Karpas-422 (cell line): ENCODE measurements around the gene RHOG. TPM values are rescaled to one million over a fixed set of nuclear protein-coding genes. Genes with fewer than 3 reads are reported as not detected.

Source experiments
- DNase-seq: peaks from one replicate; pipeline ENCODE4 v3.0.0-alpha.2; 2015
- H2AFZ ChIP-seq: fragments of 200-600 bp; sonication (generic); 2 replicates; pipeline ENCODE4 v1.6.1; 2014; ENCODE audit warnings: antibody characterized with exemption, low read length, mixed read lengths
- H3K27ac ChIP-seq: fragments of 200-600 bp; sonication (generic); 2 replicates; pipeline ENCODE4 v1.5.1; 2014; ENCODE audit warnings: mild to moderate bottlenecking, low read length, moderate library complexity
- H3K27me3 ChIP-seq: fragments of 200-600 bp; sonication (generic); 2 replicates; pipeline ENCODE4 v1.6.1; 2014; ENCODE audit warnings: low read length, mixed read lengths
- H3K36me3 ChIP-seq: fragments of 200-600 bp; sonication (generic); 2 replicates; pipeline ENCODE4 v1.6.1; 2014; ENCODE audit warnings: low read length, mixed read lengths; ENCODE audit not compliant: insufficient read depth
- H3K4me1 ChIP-seq: fragments of 200-600 bp; sonication (generic); 2 replicates; pipeline ENCODE4 v1.6.1; 2014; ENCODE audit warnings: mild to moderate bottlenecking, low read length, mixed read lengths
- H3K4me2 ChIP-seq: fragments of 200-600 bp; sonication (generic); 2 replicates; pipeline ENCODE4 v1.6.1; 2014; ENCODE audit warnings: low read length, low read depth, mild to moderate bottlenecking; ENCODE audit not compliant: poor library complexity, severe bottlenecking
- H3K4me3 ChIP-seq: fragments of 200-600 bp; sonication (generic); 2 replicates; pipeline ENCODE4 v1.5.1; 2014; ENCODE audit warnings: mild to moderate bottlenecking, antibody characterized with exemption, low read length, mixed read lengths
- H3K79me2 ChIP-seq: fragments of 200-600 bp; sonication (generic); 2 replicates; pipeline ENCODE4 v1.6.1; 2014; ENCODE audit warnings: mild to moderate bottlenecking, low read length, mixed read lengths
- H3K9ac ChIP-seq: fragments of 200-600 bp; sonication (generic); 2 replicates; pipeline ENCODE4 v1.6.0; 2014; ENCODE audit warnings: low read length
- H3K9me2 ChIP-seq: fragments of 200-600 bp; sonication (generic), shearing (Covaris generic); replicated peaks from 2 replicates; pipeline ENCODE4 v1.6.0; 2014; ENCODE audit warnings: mild to moderate bottlenecking, low read length, moderate library complexity; ENCODE audit not compliant: insufficient read depth
- H3K9me3 ChIP-seq: fragments of 300-700, 200-600 bp; sonication (generic); 2 replicates; pipeline ENCODE4 v1.6.1; 2014; ENCODE audit warnings: low read length, mixed read lengths
- H4K20me1 ChIP-seq: fragments of 200-600 bp; sonication (generic); 2 replicates; pipeline ENCODE4 v1.6.1; 2014; ENCODE audit warnings: mild to moderate bottlenecking, antibody characterized with exemption, low read length, low read depth; ENCODE audit not compliant: insufficient read depth
- total RNA-seq: library from RNA; depleted of rRNA; stranded (reverse); fragments of >200 nt; shearing (Covaris generic); gene quantifications from 2 replicates; pipeline ENCODE4 v1.2.3, GENCODE V29; 2014; ENCODE audit warnings: low replicate concordance

The RHOG gene
- total RNA-seq, 1 experiment from 2014 or later = 68.5 TPM

GRCh38 chr11:3855808-3856491 is 15.2 kb upstream of the RHOG start:
- Histone ChIP-seq H3K27ac (no peak overlapping the region), H3K4me1 (peaks cover 50% of the 10 kb centered on the region), H2AFZ (peak overlapping the region; percentile 56; the same call in 1 of the 2 replicates), H3K27me3 (no peaks in the 10 kb centered on the region), H3K9ac (peak overlapping the region; percentile 61), H3K79me2 (no peaks in the 10 kb centered on the region), H3K36me3 (no peaks in the 10 kb centered on the region), H3K4me2 (peak overlapping the region; percentile 89), H3K4me3 (peak overlapping the region; percentile 56), H3K9me3 (no peaks in the 10 kb centered on the region), H3K9me2 (no peaks in the 10 kb centered on the region), H4K20me1 (no peaks in the 10 kb centered on the region)
- no peak for DNase-seq

DNA sequence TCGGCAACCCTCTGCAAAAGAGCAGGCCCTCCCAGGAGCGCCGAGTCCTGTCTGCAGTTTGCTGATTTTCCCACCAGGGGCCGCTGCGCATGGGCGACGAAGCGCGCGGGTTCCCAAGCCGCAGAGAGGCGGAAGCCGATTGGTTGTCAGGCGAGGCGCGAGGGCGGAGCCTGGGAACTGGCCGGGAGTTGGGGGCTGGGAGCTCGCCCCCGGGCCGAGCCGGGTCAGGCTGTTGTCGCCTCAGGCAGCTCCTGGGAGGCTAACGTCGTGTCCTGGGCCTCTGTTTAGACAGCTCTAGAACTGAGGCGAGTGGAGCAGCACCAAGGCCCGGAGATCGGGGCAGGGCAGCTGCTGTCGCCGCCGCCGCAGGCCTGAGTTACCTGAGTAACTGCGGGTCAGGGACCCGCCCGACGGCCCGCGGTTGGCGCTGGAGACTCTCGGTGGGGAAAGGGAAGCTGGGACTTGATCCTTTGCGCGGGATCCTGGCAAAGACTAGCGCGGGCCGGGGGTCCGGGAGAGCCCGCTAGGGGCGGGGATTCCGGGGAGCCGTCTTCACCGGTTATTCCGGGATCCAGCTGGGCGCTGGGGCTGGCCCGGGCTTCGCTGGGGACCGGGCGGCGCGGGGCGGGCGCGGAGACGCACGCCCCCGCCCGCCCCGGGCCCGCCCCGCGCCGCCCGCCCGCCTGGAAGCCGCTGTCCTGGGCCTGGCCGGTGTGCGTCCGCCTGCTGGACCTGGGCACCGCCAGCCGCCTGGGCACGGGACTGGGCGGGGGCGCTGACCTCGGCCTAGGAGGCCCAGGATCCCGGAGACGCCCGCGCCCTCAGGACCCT is 14.4 kb upstream of the RHOG start, which contains the start of gene STIM1:
Gene STIM1, plus strand, starts transcription at position 688 of the 831 bp plus-strand sequence. CDS start 607 bp downstream, outside the sequence.
- Histone ChIP-seq H3K4me2 (peak within 1 kb of the TSS; percentile 89), H3K9me2 (no peaks in the 10 kb centered on the region), H2AFZ (peak within 1 kb of the TSS; percentile 84; the same call in 1 of the 2 replicates), H3K9ac (peak within 1 kb of the TSS; percentile 68), H3K27me3 (no peaks in the 10 kb centered on the region), H3K79me2 (no peaks in the 10 kb centered on the region), H3K9me3 (no peaks in the 10 kb centered on the region), H4K20me1 (no peaks in the 10 kb centered on the region), H3K4me3 (peak within 1 kb of the TSS; percentile 78), H3K36me3 (no peaks in the 10 kb centered on the region), H3K27ac (peak within 1 kb of the TSS; percentile 77), H3K4me1 (peaks cover 44% of the 10 kb centered on the region)
- peak; percentile 98 for DNase-seq

- Histone ChIP-seq H3K4me3 (peak overlapping the region; percentile 78; the same call in 1 of the 2 replicates), H4K20me1 (no peaks in the 10 kb centered on the region), H3K27ac (peak overlapping the region; percentile 77), H3K4me2 (peak overlapping the region; percentile 89), H3K36me3 (no peaks in the 10 kb centered on the region), H3K27me3 (no peaks in the 10 kb centered on the region), H3K9ac (peak overlapping the region; percentile 68), H2AFZ (peak overlapping the region; percentile 84; the same call in 1 of the 2 replicates), H3K9me3 (no peaks in the 10 kb centered on the region), H3K79me2 (no peaks in the 10 kb centered on the region), H3K9me2 (no peaks in the 10 kb centered on the region), H3K4me1 (peaks cover 38% of the 10 kb centered on the region)
- no peak for DNase-seq
Measured at GRCh38 chr11:3854660-3854976, 13.9 kb upstream of the RHOG start.

GRCh38 chr11:3853899-3854659 is 13.3 kb upstream of the RHOG start:
- H3K36me3 ChIP-seq = no peaks in the 10 kb centered on the region
- peak; percentile 85 for DNase-seq
- H3K27me3 ChIP-seq = no peaks in the 10 kb centered on the region
- peak overlapping the region; percentile 89 for H3K4me2 ChIP-seq
- H3K9me3 ChIP-seq = no peaks in the 10 kb centered on the region
- no peaks in the 10 kb centered on the region for H3K79me2 ChIP-seq
- no peaks in the 10 kb centered on the region for H3K9me2 ChIP-seq
- peak overlapping the region; percentile 77 for H3K27ac ChIP-seq
- peak overlapping the region; percentile 68 for H3K9ac ChIP-seq
- peak overlapping the region; percentile 78; the same call in 1 of the 2 replicates for H3K4me3 ChIP-seq
- no peaks in the 10 kb centered on the region for H4K20me1 ChIP-seq
- peak overlapping the region; percentile 84; the same call in 1 of the 2 replicates for H2AFZ ChIP-seq
- peaks cover 33% of the 10 kb centered on the region for H3K4me1 ChIP-seq

- DNase-seq = no peak
- H3K4me3 ChIP-seq = no peak overlapping the region
Measured at GRCh38 chr11:3853545-3853842, 12.7 kb upstream of the RHOG start.

DNA sequence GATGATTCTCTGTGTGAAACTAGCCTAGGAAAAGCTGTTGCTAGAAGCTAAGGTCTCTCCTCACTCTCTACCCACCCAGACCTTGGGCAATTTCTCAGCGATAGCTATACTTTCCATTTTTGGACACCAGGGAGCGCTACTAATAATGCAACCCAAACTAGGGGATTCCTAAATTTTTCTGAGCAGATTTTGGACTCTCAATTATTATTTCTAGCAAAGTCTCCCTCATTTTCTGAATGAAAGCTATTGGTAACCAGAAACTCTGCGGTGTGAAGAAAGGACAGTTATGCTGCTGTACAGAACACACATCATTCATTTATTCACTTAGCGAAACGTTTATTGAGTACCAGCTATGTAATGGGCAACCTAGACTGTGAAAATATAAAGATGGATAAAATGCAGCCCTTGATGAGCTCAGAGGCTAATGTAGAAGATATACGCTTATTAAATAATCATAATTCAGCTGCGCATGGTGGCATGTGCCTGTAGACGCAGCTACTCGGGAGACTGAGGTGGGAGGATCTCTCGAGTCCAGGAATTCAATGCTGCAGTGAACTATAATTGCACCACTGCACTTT is 8.6 kb upstream of the RHOG start:
- Histone ChIP-seq H3K9me2 (no peaks in the 10 kb centered on the region), H3K4me1 (peaks cover 12% of the 10 kb centered on the region), H2AFZ (no peak overlapping the region), H4K20me1 (no peaks in the 10 kb centered on the region), H3K36me3 (no peaks in the 10 kb centered on the region), H3K79me2 (no peaks in the 10 kb centered on the region), H3K9me3 (no peaks in the 10 kb centered on the region), H3K9ac (no peak overlapping the region), H3K4me2 (no peak overlapping the region), H3K27ac (no peak overlapping the region), H3K4me3 (no peak overlapping the region), H3K27me3 (no peaks in the 10 kb centered on the region)
- peak; percentile 84 for DNase-seq

More at GRCh38 chr11:3853545-3853842, 12.7 kb upstream of the RHOG start:
- H3K9me2 ChIP-seq = no peaks in the 10 kb centered on the region
- peak overlapping the region; percentile 89 for H3K4me2 ChIP-seq
- H3K36me3 ChIP-seq = no peaks in the 10 kb centered on the region
- no peaks in the 10 kb centered on the region for H4K20me1 ChIP-seq
- H3K79me2 ChIP-seq = no peaks in the 10 kb centered on the region
- peaks cover 28% of the 10 kb centered on the region for H3K4me1 ChIP-seq
- H3K27me3 ChIP-seq = no peaks in the 10 kb centered on the region
- H2AFZ ChIP-seq = no peak overlapping the region
- no peaks in the 10 kb centered on the region for H3K9me3 ChIP-seq
- H3K9ac ChIP-seq = no peak overlapping the region
- peak overlapping the region; percentile 77; the same call in 1 of the 2 replicates for H3K27ac ChIP-seq

DNA sequence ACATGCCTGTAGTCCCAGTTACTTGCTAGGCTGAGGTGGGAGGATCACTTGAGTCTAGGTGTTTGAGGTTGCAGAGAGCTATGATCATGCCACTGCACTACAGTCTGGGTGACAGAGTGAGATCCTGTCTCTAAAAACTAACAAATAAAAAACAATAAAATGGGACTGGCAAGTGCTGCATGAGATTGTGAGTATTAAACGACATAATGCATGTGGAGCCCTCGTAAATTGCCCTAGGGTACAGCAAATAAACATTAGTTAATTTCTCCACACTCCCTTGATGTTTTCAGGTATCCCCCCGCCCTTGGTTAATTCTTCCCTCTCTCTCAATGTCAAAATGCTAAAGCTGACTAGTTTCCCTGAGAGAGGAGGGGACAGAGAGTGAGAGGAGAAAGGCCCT is 4.9 kb upstream of the RHOG start:
- Histone ChIP-seq H3K9me2 (no peaks in the 10 kb centered on the region), H3K9ac (no peak overlapping the region), H3K9me3 (no peaks in the 10 kb centered on the region), H4K20me1 (no peaks in the 10 kb centered on the region), H3K27me3 (no peaks in the 10 kb centered on the region), H3K4me2 (no peak overlapping the region), H3K4me1 (peaks cover 10% of the 10 kb centered on the region), H3K36me3 (no peaks in the 10 kb centered on the region), H3K4me3 (no peak overlapping the region), H3K79me2 (no peaks in the 10 kb centered on the region; the same call in 1 of the 2 replicates), H2AFZ (no peak overlapping the region), H3K27ac (no peak overlapping the region)
- DNase-seq = no peak
